Measurements from ENCODE around the gene CCT7. TPM values are rescaled to one million over a fixed set of nuclear protein-coding genes. Genes with fewer than 3 reads are reported as not detected.

Gene CCT7
- total RNA-seq, 2 donors from 2014 or later: 347 to 391 TPM

DNA sequence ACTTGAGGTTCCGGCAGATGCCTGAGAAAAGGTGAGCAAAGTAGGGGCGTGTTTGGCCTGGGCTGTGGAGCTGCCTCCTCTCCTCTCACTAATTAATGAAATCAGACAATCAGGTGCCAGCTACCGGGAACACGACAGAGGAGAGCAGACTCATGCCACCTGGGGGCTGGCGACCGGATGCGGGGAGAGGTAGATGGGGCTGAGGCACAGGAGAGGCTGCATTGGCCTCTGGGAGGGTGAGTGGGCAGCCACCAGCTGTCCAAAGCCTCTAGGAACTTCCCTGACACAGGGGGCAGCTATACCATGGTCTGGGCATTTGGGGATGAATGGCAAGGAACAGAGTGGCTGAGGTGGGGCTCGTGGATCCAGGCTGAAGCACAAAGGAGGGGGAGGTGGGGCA is 25.2 kb downstream of the CCT7 start:
- H3K27me3 Mint-ChIP-seq (ENCODE audit: insufficient read depth): no peaks in the 10 kb centered on the region
- peaks cover 8% of the 10 kb centered on the region for H3K36me3 Mint-ChIP-seq (ENCODE audit: low read depth)
- Histone ChIP-seq H3K36me3 (ENCODE audit: control insufficient read depth, insufficient read depth, low read length) (peaks cover 9% of the 10 kb centered on the region), H3K9me3 (ENCODE audit: control insufficient read depth, low read length) (no peaks in the 10 kb centered on the region), H3K9ac (ENCODE audit: extremely low read depth, low read length, poor library complexity, severe bottlenecking) (no peak overlapping the region), H3K4me1 (ENCODE audit: control insufficient read depth, insufficient read depth, low read length) (no peaks in the 10 kb centered on the region), H3K27ac (ENCODE audit: low read depth, low read length) (no peak overlapping the region), H3K27me3 (ENCODE audit: control insufficient read depth, insufficient read depth, low read length, poor library complexity, severe bottlenecking) (no peaks in the 10 kb centered on the region), H3K4me3 (ENCODE audit: low read length) (no peak overlapping the region)
- H3K4me1 Mint-ChIP-seq: peaks cover 2% of the 10 kb centered on the region
- TF ChIP-seq, protein P1, sequence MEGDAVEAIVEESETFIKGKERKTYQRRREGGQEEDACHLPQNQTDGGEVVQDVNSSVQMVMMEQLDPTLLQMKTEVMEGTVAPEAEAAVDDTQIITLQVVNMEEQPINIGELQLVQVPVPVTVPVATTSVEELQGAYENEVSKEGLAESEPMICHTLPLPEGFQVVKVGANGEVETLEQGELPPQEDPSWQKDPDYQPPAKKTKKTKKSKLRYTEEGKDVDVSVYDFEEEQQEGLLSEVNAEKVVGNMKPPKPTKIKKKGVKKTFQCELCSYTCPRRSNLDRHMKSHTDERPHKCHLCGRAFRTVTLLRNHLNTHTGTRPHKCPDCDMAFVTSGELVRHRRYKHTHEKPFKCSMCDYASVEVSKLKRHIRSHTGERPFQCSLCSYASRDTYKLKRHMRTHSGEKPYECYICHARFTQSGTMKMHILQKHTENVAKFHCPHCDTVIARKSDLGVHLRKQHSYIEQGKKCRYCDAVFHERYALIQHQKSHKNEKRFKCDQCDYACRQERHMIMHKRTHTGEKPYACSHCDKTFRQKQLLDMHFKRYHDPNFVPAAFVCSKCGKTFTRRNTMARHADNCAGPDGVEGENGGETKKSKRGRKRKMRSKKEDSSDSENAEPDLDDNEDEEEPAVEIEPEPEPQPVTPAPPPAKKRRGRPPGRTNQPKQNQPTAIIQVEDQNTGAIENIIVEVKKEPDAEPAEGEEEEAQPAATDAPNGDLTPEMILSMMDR (conservative IDR thresholded peaks at IDR 0.05): no peak
- no peaks in the 10 kb centered on the region for H3K9me3 Mint-ChIP-seq
- H3K4me3 Mint-ChIP-seq: no peak overlapping the region
- 91 to 96% methylated on average over 8 of the region's 8 CpGs for WGBS, 2 experiments (ENCODE audit: insufficient coverage in 1 of 2, insufficient read length in 1 of 2)
- DNase-seq: peak; percentile 24
- no peak overlapping the region for H3K27ac Mint-ChIP-seq

DNA sequence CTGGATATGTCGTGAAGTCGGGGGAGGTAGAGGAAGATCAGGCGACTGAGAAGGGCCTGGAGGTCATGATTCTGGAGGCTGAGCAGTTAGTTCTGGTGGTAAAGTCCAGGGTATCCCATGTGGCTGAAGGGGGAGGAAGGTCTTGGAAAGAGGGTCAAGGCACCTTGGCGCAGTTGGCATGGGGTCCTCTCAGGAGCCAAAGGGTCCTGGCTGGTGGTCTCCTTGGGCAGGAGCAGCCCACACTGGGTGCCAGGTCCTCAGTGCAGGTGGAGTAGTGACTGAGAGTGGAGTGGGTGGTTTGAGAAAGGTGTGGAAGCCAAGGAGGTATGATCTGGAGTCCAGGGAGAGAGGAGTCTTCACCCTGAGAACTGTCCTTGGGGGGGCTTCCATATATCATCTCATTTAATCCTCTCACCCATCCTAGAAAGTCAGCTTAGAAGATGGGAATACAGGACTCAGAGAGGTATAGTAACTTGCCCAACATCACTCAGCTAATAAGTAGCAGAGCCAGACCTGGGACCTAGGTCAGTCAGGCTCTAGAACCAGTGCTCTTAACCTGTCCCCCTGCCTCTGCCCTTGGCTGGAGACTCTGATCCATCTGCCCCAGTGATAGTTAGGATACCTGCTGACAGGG is 25.7 kb downstream of the CCT7 start:
- peak; percentile 22 for DNase-seq
- H3K4me3 ChIP-seq (ENCODE audit: low read length): no peak overlapping the region
- 93 to 97% methylated on average over 4 of the region's 4 CpGs for WGBS, 2 experiments (ENCODE audit: insufficient coverage in 1 of 2, insufficient read length in 1 of 2)
- no peaks in the 10 kb centered on the region for H3K27me3 ChIP-seq (ENCODE audit: control insufficient read depth, insufficient read depth, low read length, poor library complexity, severe bottlenecking)
- H3K4me1 ChIP-seq (ENCODE audit: control insufficient read depth, insufficient read depth, low read length): no peaks in the 10 kb centered on the region
- H3K4me3 Mint-ChIP-seq: no peak overlapping the region
- no peak overlapping the region for H3K27ac Mint-ChIP-seq
- H3K9me3 ChIP-seq (ENCODE audit: control insufficient read depth, low read length): no peaks in the 10 kb centered on the region
- H3K36me3 ChIP-seq (ENCODE audit: control insufficient read depth, insufficient read depth, low read length): peaks cover 4% of the 10 kb centered on the region
- no peak overlapping the region for H3K9ac ChIP-seq (ENCODE audit: extremely low read depth, low read length, poor library complexity, severe bottlenecking)
- no peak overlapping the region for H3K27ac ChIP-seq (ENCODE audit: low read depth, low read length)
- H3K36me3 Mint-ChIP-seq (ENCODE audit: low read depth): peaks cover 4% of the 10 kb centered on the region
- no peaks in the 10 kb centered on the region for H3K9me3 Mint-ChIP-seq
- H3K4me1 Mint-ChIP-seq: peaks cover 2% of the 10 kb centered on the region
- TF ChIP-seq, protein P1 (conservative IDR thresholded peaks at IDR 0.05): no peak
- H3K27me3 Mint-ChIP-seq (ENCODE audit: insufficient read depth): no peaks in the 10 kb centered on the region

DNA sequence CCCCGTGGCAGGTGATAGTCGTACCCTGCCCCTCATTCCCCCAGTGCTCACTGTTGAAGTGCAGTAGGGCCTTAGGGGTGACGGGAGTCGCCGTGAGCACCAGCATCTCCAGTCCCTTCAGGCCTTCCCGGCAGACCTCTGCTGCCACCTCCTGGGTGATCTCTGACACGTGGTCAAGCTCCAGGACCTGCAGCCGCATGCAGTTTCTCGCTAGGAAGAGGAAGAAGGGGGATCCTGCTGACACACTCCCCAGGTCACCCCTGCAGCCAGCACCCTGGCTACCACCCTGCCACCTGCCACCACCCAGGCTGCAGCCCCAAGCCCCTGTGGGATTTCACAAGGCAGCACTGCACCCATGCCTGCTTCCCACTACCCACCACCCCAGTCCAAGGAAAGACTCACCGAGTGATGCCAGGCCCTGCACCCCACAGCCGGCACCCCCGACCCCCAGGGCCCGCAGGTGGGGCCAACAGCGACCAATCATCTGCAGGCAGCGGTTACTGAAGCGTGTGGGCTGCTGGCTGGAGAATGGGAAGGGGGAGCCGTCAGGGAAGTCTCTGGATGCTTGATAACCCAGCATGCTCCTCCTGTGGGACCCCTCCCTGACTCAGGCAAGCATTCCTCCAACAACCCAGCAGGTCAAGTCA is 26.4 kb downstream of the CCT7 start:
- TF ChIP-seq, protein P1 (conservative IDR thresholded peaks at IDR 0.05): peak; percentile 77
- Histone ChIP-seq H3K27ac (ENCODE audit: low read depth, low read length) (no peak overlapping the region), H3K4me3 (ENCODE audit: low read length) (no peak overlapping the region), H3K36me3 (ENCODE audit: control insufficient read depth, insufficient read depth, low read length) (no peaks in the 10 kb centered on the region), H3K9me3 (ENCODE audit: control insufficient read depth, low read length) (no peaks in the 10 kb centered on the region), H3K4me1 (ENCODE audit: control insufficient read depth, insufficient read depth, low read length) (no peaks in the 10 kb centered on the region), H3K9ac (ENCODE audit: extremely low read depth, low read length, poor library complexity, severe bottlenecking) (no peak overlapping the region), H3K27me3 (ENCODE audit: control insufficient read depth, insufficient read depth, low read length, poor library complexity, severe bottlenecking) (no peaks in the 10 kb centered on the region)
- H3K27ac Mint-ChIP-seq: no peak overlapping the region
- peaks cover 4% of the 10 kb centered on the region for H3K36me3 Mint-ChIP-seq (ENCODE audit: low read depth)
- H3K4me1 Mint-ChIP-seq: peaks cover 2% of the 10 kb centered on the region
- WGBS, 2 experiments (ENCODE audit: insufficient coverage in 1 of 2, insufficient read length in 1 of 2): 45 to 55% methylated on average over 4 to 17 of the region's 17 CpGs
- no peaks in the 10 kb centered on the region for H3K27me3 Mint-ChIP-seq (ENCODE audit: insufficient read depth)
- H3K4me3 Mint-ChIP-seq: no peak overlapping the region
- DNase-seq: peak; percentile 92
- H3K9me3 Mint-ChIP-seq: no peaks in the 10 kb centered on the region

Measured in endodermal cell (in vitro differentiated cells).